Activated B cell treated with CpG ODN at 0.5 μM for 24 hours (primary cell): ENCODE results near the gene MT2A. TPM values are rescaled to one million over a fixed set of nuclear protein-coding genes. Genes with fewer than 3 reads are reported as not detected.
"Not testable (repeated sequence)": the region's sequence is repeated elsewhere in the genome, so short reads cannot be mapped to it uniquely, and the experiment has no call there.

Experiments used
- ATAC-seq: fragments of 200-7000 bp; cut with Tn5 transposase; one replicate; pipeline ENCODE4 v1.10.0; 2021; ENCODE audit warnings: low read depth, mild to moderate bottlenecking, moderate library complexity
- CTCF ChIA-PET: fragments of 350-600 bp; sonication (Branson Sonifier 250); formaldehyde crosslinking; loops from one replicate; lab custom pipeline; 2021; ENCODE audit warnings: antibody characterized with exemption; lab: Charles Lee
- POLR2A ChIA-PET: fragments of 350-600 bp; sonication (Branson Sonifier 250); formaldehyde crosslinking; loops from one replicate; lab custom pipeline; 2021; ENCODE audit warnings: antibody characterized with exemption; lab: Charles Lee
- DNase-seq: peaks from one replicate; pipeline ENCODE4 v3.0.0; 2022
- H3K27ac Mint-ChIP-seq: one replicate; pipeline ENCODE4 v1.8.0; 2020; ENCODE audit warnings: mixed read lengths
- H3K27me3 Mint-ChIP-seq: one replicate; pipeline ENCODE4 v1.8.0; 2021; ENCODE audit warnings: mixed read lengths
- H3K36me3 Mint-ChIP-seq: one replicate; pipeline ENCODE4 v1.8.0; 2021; ENCODE audit warnings: low read depth, mixed read lengths
- H3K4me1 Mint-ChIP-seq: one replicate; pipeline ENCODE4 v1.8.0; 2021; ENCODE audit warnings: mixed read lengths
- H3K4me3 Mint-ChIP-seq: one replicate; pipeline ENCODE4 v1.8.0; 2020; ENCODE audit warnings: mild to moderate bottlenecking, mixed read lengths
- H3K9me3 Mint-ChIP-seq: one replicate; pipeline ENCODE4 v1.8.0; 2020; ENCODE audit warnings: mixed read lengths
- CTCF ChIP-seq: fragments of 200-600 bp; IDR thresholded peaks from one replicate; pipeline ENCODE4 v1.8.0; 2022; ENCODE audit warnings: antibody characterized with exemption, mild to moderate bottlenecking
- intact Hi-C: fragments of 100-400 bp; cut with micrococcal nuclease; formaldehyde crosslinking; loops from one replicate; pipeline ENCODE4 v1.15.1; 2024
- total RNA-seq: library from RNA; stranded (reverse); gene quantifications from 2 replicates; pipeline ENCODE4 v1.2.3, GENCODE V29; 2022

Gene MT2A
- total RNA-seq, 1 donor from 2014 or later: 77.4 TPM

GRCh38 chr16:56580391-56581048, 27.9 kb upstream of the MT2A start:
- ATAC-seq (no peak), DNase-seq (no peak)
- no peak overlapping the region for H3K4me3 Mint-ChIP-seq
- no peaks in the 10 kb centered on the region for H3K36me3 Mint-ChIP-seq
- intact Hi-C loops: no loop called here
- H3K4me1 Mint-ChIP-seq: no peaks in the 10 kb centered on the region
- H3K27ac Mint-ChIP-seq: no peak overlapping the region
- CTCF ChIA-PET: no interaction called here
- H3K9me3 Mint-ChIP-seq: no peaks in the 10 kb centered on the region
- TF ChIP-seq CTCF: no peak
- peaks cover 20% of the 10 kb centered on the region for H3K27me3 Mint-ChIP-seq
- POLR2A ChIA-PET: interaction anchor here (0.6 to 0.7 kb wide), 2 partner anchors 108 to 122 kb away, joined by 3 to 6 read pairs; no protein-coding TSS in a partner anchor

DNA sequence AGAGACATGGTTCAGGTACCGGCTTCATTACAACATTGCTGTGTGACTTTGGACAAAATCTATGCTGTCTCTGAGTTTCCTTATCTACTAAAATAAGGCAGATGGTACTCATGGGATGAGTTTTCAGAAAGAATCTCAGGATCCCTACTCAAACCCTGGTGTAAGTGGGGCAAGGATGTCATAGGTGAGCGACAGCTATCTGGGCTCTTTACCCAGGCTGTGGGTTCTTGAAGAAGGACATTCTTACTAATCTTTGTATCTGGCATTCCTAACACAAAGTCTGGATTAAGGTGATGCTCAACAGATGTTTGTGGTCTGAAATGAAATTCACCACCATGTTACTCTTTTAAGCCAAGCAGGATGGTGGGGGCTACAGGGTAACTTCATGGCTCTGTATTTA, 25.5 kb upstream of the MT2A start:
- intact Hi-C loops, H3K4me1 Mint-ChIP-seq, H3K36me3 Mint-ChIP-seq, DNase-seq, H3K4me3 Mint-ChIP-seq, CTCF ChIA-PET, ATAC-seq, POLR2A ChIA-PET, H3K9me3 Mint-ChIP-seq, H3K27ac Mint-ChIP-seq: not testable (repeated sequence)
- H3K27me3 Mint-ChIP-seq: peaks cover 31% of the 10 kb centered on the region

DNA sequence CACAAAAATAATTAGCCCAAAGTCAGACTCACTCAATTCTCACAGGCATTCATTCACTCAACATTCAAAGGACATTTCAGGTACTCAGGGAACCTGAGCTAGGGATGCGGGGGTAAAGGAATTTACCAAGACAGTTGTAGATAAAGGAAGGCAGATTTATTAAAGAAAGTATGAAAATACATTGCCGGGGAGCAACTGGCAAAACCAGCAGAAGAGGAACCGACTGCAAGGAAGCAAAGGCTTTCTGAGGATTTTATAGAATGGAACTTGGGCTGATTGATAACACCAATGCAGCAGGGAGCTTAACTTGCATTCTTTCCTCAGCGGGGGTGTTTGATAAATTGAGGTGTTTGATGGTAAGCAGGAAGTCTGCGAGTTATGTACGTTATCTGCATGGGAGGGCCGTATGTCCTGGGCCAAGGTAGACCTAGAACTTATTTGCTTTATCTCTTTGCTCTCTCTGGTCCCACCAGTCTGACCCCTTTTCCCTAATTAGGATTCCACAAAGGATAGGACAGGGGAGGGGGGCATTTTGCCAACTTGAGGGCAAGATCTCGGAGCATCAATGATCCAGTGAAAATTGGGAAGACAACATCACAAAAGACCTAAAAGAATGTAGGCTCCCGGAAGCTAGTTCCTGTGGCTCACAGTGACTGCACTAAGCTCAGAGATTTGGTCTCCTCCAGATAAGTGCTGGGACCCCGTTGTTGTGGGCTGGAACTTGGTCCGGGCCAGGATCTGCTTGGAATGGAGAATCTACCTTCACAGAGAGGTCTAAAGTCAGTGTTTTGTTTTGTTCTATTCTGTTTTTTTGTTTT, 24.8 kb upstream of the MT2A start:
- TF ChIP-seq CTCF: no peak
- Mint-ChIP-seq H3K27me3 (peaks cover 36% of the 10 kb centered on the region), H3K36me3 (no peaks in the 10 kb centered on the region), H3K9me3 (no peaks in the 10 kb centered on the region), H3K4me1 (no peaks in the 10 kb centered on the region), H3K27ac (no peak overlapping the region), H3K4me3 (no peak overlapping the region)
- DNase-seq (no peak), ATAC-seq (no peak)
- CTCF ChIA-PET: no interaction called here
- intact Hi-C loops: no loop called here
- POLR2A ChIA-PET: no interaction called here

DNA sequence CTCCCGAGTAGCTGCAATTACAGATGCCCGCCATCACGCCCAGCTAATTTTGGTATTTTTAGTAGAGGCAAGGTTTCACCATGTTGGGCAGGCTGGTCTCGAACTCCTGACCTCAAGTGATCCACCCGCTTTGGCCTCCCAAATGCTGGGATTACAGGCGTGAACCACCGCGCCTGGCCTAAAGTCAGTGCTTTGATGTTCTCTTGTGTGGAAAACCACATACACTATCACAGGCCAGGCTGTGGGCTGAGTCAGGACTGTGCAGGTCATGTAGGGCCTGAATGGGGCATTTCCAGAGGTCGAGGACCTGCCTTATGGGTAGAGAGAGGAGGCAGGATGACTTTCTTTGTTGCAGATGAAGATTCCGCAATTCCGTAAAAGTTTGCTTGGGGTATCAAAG, 24.1 kb upstream of the MT2A start:
- no peak for TF ChIP-seq CTCF
- no peak overlapping the region for H3K27ac Mint-ChIP-seq
- ChIA-PET POLR2A (no interaction called here), CTCF (no interaction called here)
- peaks cover 41% of the 10 kb centered on the region for H3K27me3 Mint-ChIP-seq
- H3K4me3 Mint-ChIP-seq: no peak overlapping the region
- no peaks in the 10 kb centered on the region for H3K36me3 Mint-ChIP-seq
- DNase-seq (no peak), ATAC-seq (no peak)
- intact Hi-C loops: no loop called here
- H3K4me1 Mint-ChIP-seq: peaks cover 4% of the 10 kb centered on the region
- H3K9me3 Mint-ChIP-seq: no peaks in the 10 kb centered on the region

DNA sequence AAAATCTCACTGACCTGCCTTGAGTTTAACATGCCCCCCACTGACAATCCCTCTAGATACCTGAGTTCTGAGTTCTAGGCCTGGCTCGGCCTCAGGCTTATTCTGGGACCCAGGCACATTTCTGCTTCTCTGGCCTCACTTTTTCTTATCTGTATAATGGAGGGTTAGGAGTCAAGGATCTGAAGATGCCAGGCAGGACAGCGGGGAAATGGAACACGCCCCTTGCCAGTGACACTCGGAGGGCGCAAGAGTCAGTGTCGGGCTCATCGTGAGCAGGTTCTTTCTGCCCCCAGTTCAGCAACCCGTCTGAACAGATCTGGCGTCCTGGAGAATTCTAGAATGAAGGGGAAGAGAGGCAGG, 19.6 kb upstream of the MT2A start:
- Mint-ChIP-seq H3K27me3 (peaks cover 51% of the 10 kb centered on the region), H3K36me3 (no peaks in the 10 kb centered on the region)

More for the DNA sequence above, 19.6 kb upstream of the MT2A start:
- ATAC-seq (no peak), DNase-seq (no peak)
- no peak for TF ChIP-seq CTCF
- H3K4me1 Mint-ChIP-seq: peaks cover 6% of the 10 kb centered on the region
- peak overlapping the region; percentile 35 for H3K4me3 Mint-ChIP-seq
- no peaks in the 10 kb centered on the region for H3K9me3 Mint-ChIP-seq
- intact Hi-C loops: no loop called here
- no peak overlapping the region for H3K27ac Mint-ChIP-seq
- ChIA-PET POLR2A (no interaction called here), CTCF (no interaction called here)
